ENCODE data around the gene OR10J4.

The OR10J4 gene

DNA sequence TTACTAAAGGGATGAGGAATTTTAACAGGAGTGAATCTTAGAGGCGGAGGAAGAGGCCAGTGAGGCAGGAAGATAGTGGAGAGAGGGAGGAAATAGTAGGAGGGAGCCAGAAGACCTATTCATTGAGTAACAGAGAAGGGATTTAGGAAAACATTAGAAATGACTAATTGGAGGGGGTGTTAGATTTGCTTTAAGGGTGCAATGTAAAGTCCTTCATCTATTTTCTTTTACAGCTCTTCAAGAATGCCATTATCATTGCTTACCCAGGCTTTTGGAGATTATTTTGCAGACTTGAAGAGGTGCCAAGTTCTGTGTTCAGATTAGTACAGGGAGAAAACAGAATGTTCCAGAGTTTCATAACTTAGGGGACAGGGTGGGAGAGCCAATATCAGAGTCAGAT, 41.3 kb downstream of the OR10J4 start:
- in situ Hi-C loops (cut with HindIII; ENCODE audit: low pct_ligation_motif_present, low pct_unique_long_range_greater_than_20kb, low sequenced_read_pairs): no loop called here
- DNase-seq: no peak

DNA sequence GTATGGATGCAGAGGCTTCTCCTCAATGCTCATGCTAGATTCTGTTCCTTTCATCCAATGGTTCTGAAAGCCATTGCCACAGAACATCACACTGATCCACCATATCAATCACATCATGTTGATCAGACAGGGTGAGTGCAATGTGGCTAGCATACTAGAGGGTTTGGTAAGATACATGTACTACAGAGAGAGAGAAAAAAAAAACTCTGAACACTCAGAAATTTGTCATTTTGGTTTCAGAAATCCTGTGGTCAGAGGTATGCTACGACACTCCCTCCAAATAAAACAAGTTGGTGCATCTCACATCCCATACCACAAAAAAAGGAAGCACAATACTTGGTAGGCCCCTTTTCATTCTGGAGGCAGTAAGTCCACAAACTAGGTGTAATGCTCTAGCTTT, 42.9 kb downstream of the OR10J4 start:
- no peak for DNase-seq
- in situ Hi-C loops (cut with HindIII; ENCODE audit: low pct_ligation_motif_present, low pct_unique_long_range_greater_than_20kb, low sequenced_read_pairs): no loop called here
